WI38 (cell line): ENCODE measurements around the gene SUPT4H1.

Experiments used
- H3K4me3 ChIP-seq: 2 replicates; pipeline ENCODE4 v1.5.1; 2011; ENCODE audit warnings: low read depth, mild to moderate bottlenecking, control low read depth, low read length
- CTCF ChIP-seq: IDR thresholded peaks from 2 replicates; pipeline ENCODE4 v1.5.1; 2012; ENCODE audit warnings: low read depth, mild to moderate bottlenecking, control low read depth, low read length

SUPT4H1 gene

DNA sequence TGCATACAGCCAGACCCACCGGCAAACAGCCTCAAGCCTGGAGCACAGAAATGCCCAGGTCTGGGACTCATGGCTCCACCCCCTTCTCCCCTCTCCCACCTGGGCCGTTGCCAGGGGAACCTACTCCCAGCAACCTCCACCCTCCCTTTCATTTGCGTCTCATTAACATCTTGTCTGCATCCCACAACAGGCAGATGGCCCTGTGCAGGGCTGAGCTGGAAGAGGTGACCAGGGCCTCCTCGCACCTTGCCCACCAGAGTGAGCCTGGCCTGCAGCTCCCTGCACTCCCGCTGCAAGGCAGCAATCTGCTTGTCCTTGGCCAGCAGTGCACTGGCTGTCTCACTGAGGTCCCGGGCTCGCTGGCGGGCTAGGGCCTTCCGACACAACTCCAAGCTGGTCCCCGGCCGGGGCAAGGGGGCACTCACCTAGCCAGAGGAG lies 26.7 kb downstream of the SUPT4H1 start:
- no peak overlapping the region for H3K4me3 ChIP-seq
- no peak for TF ChIP-seq CTCF

- TF ChIP-seq CTCF: no peak
Measured at GRCh38 chr17:58324409-58325288, 27.4 kb downstream of the SUPT4H1 start.

GRCh38 chr17:58324056-58324408 lies 28.0 kb downstream of the SUPT4H1 start:
- TF ChIP-seq CTCF: no peak
- peak overlapping the region; percentile 59 for H3K4me3 ChIP-seq

More at GRCh38 chr17:58324409-58325288, 27.4 kb downstream of the SUPT4H1 start:
- H3K4me3 ChIP-seq: peak overlapping the region; percentile 59

DNA sequence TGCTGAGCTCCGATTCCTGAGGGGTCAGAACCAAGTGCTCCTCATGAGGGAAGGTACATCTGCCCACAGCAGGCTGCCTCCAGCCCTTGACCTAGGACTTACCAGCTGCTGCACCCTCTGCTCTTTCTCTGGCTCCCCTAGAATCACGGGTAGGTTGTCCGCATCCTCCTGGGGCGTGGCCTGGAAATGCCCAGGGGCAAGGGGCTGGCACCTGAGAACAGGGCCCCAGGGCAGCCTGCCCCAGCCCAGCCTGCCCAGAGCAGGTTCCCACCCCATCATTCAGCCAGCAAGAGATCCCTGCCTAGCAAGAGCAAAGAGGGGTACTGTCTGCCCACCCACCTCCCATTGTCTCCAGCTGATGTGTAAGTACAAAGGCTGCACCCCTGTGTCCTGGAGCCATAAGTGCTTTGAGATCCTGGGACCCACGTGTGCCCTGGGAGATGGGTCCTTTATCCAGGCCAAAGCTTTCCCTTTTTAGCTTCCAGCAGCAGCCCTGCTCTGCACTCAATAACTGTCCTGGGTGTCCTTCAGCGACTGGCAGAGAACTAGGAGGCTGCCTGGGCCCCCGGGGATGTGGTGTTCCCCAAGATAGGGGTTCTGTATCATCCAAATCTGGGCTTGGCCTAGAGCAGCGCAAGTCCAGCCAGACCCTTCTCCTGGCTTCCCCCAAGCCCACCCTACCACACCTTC lies 28.5 kb downstream of the SUPT4H1 start:
- no peak for TF ChIP-seq CTCF
- peak overlapping the region; percentile 59 for H3K4me3 ChIP-seq

- TF ChIP-seq CTCF: no peak
- no peak overlapping the region for H3K4me3 ChIP-seq
Measured at GRCh38 chr17:58322581-58323185, 29.3 kb downstream of the SUPT4H1 start.

GRCh38 chr17:58321571-58322525 lies 30.2 kb downstream of the SUPT4H1 start:
- no peak for TF ChIP-seq CTCF

More at GRCh38 chr17:58321571-58322525, 30.2 kb downstream of the SUPT4H1 start:
- H3K4me3 ChIP-seq: no peak overlapping the region
